Vagina (tissue), 2 donors: ENCODE results near the gene NLRP1. TPM values are rescaled to one million over a fixed set of nuclear protein-coding genes. Genes with fewer than 3 reads are reported as not detected.

Source experiments
- DNase-seq, 2 donors: peaks; one replicate each; pipeline ENCODE4 v3.0.0-alpha.2; 2017; ENCODE audit errors: extremely low spot score in 2 of 2
- H3K27ac ChIP-seq: fragments of 200-600 bp; sonication (generic); one replicate; pipeline ENCODE4 v1.5.1; 2019
- H3K27me3 ChIP-seq: fragments of 200-600 bp; sonication (generic); one replicate; pipeline ENCODE4 v1.5.1; 2019
- H3K36me3 ChIP-seq, 2 donors: fragments of 200-600 bp; sonication (generic); one replicate each; pipeline ENCODE4 v1.5.1; 2017 to 2019
- H3K4me1 ChIP-seq: fragments of 200-600 bp; sonication (generic); one replicate; pipeline ENCODE4 v1.5.1; 2019
- H3K4me3 ChIP-seq, 2 donors: fragments of 200-600 bp; sonication (generic); 1 replicate in 1 of 2; 2 replicates in 1 of 2; pipeline ENCODE4 v1.5.1; 2016 to 2019
- H3K9me3 ChIP-seq: fragments of 200-600 bp; sonication (generic); one replicate; pipeline ENCODE4 v1.5.1; 2019
- CTCF ChIP-seq, 3 experiments: fragments of 450-650 bp in 2 of 3; fragments of 200-600 bp in 1 of 3; sonication (generic) in 1 of 3; IDR thresholded peaks; one replicate each; pipeline ENCODE4 v1.5.1; 2017 to 2019; ENCODE audit warnings: antibody characterized with exemption in 3 of 3, mild to moderate bottlenecking in 2 of 3, moderate library complexity in 2 of 3
- POLR2A ChIP-seq, 2 donors: fragments of 450-650 bp; IDR thresholded peaks; one replicate each; pipeline ENCODE4 v1.6.1; 2017; ENCODE audit warnings: antibody characterized with exemption in 2 of 2, mild to moderate bottlenecking in 2 of 2, moderate library complexity in 2 of 2
- POLR2AphosphoS5 ChIP-seq, 2 donors: sonication (generic); formaldehyde crosslinking; IDR thresholded peaks; one replicate each; pipeline ENCODE4 v1.9.0; 2017; ENCODE audit warnings: antibody characterized with exemption in 2 of 2, mild to moderate bottlenecking in 2 of 2, low read depth in 1 of 2; ENCODE audit not compliant: insufficient read depth in 1 of 2
- intact Hi-C: fragments of 100-400 bp; cut with DNase I; formaldehyde crosslinking; loops from one replicate; pipeline ENCODE4 v1.15.1; 2023
- total RNA-seq: library from RNA; depleted of rRNA; stranded (reverse); fragments of >200 nt; gene quantifications from one replicate; pipeline ENCODE4 v1.2.3, GENCODE V29; 2016

NLRP1 gene
- total RNA-seq, 1 donor from 2014 or later: 83.7 TPM

GRCh38 chr17:5532581-5532980 is 51.7 kb downstream of the NLRP1 start:
- H3K4me1 ChIP-seq: peaks cover 13% of the 10 kb centered on the region
- H3K27ac ChIP-seq: no peak overlapping the region
- TF ChIP-seq POLR2A (IDR thresholded peaks at IDR 0.05): no peak
- TF ChIP-seq CTCF (IDR thresholded peaks at IDR 0.05): no peak
- no peak for TF ChIP-seq POLR2AphosphoS5 (IDR thresholded peaks at IDR 0.05; ENCODE audit: insufficient read depth in 1 of 2, low read depth in 1 of 2)
- H3K4me3 ChIP-seq: no peak overlapping the region
- no peaks in the 10 kb centered on the region for H3K9me3 ChIP-seq
- H3K36me3 ChIP-seq: peaks cover 0 to 81% of the 10 kb centered on the region in 2 donors
- intact Hi-C loops: no loop called here
- no peak for DNase-seq
- no peaks in the 10 kb centered on the region for H3K27me3 ChIP-seq

DNA sequence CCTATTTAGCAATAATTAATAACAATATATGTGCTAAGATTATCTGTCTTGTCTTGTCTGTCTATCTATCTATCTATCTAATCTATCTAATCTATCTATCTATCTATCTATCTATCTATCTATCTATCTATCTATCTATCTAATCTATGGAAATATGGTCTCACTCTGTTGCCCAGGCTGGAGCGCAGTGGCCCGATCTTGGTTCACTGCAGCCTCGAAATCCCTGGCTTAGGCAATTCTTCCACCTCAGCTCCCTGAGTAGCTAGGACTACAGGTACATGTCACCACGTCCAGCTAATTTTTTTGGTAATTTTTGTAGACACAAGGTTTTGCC is 53.3 kb downstream of the NLRP1 start:
- no peak for TF ChIP-seq POLR2A (IDR thresholded peaks at IDR 0.05)
- no peak for TF ChIP-seq CTCF (IDR thresholded peaks at IDR 0.05)
- no peak for TF ChIP-seq POLR2AphosphoS5 (IDR thresholded peaks at IDR 0.05; ENCODE audit: insufficient read depth in 1 of 2, low read depth in 1 of 2)
- intact Hi-C loops: no loop called here
- Histone ChIP-seq H3K27me3 (no peaks in the 10 kb centered on the region), H3K36me3 (peaks cover 0 to 76% of the 10 kb centered on the region in 2 donors), H3K4me1 (peaks cover 9% of the 10 kb centered on the region), H3K27ac (no peak overlapping the region), H3K9me3 (no peaks in the 10 kb centered on the region), H3K4me3 (no peak overlapping the region)
- DNase-seq: no peak

DNA sequence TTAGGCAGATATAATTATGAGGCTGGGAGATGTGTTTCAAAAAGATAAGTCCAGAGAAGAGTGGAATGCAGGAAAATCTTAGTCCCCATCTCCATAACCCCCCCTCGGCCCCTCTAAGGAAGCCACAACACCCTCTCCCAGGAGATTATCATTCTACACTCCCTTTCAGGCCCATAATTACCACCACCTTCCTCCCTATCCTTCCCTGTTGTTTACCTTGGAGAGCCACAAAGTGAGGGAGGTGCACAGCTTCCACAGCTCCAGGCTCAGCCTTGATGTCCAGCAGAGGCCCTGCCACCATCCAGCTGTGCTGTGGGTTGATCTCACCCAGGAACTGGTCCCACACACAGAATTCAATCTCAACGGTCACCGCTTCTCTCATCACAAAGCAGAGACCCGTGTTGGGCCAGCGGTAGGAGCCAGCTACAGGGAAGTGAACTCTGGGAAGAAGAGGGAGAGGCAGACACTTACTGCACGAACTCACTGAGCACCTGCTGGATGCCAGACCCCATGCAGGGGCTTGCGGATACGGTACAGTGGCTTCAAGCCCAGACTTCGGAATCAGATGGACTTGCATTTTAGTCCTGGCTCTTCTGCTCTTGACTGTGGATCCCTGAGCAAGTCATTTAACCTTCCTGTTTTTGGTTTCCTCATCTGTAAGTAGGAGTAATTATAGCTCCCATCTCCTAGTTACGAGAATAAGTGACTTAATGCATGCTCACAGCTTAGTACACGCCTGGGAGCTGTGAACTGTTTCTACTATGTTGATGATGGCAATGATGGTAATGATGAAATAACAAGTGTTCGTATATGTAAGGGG is 53.8 kb downstream of the NLRP1 start:
- intact Hi-C loops: no loop called here
- Histone ChIP-seq H3K4me1 (peaks cover 9% of the 10 kb centered on the region), H3K27ac (no peak overlapping the region), H3K36me3 (peaks cover 0 to 76% of the 10 kb centered on the region in 2 donors), H3K4me3 (no peak overlapping the region), H3K9me3 (no peaks in the 10 kb centered on the region), H3K27me3 (no peaks in the 10 kb centered on the region)
- no peak for DNase-seq
- TF ChIP-seq POLR2A (IDR thresholded peaks at IDR 0.05): no peak
- no peak for TF ChIP-seq POLR2AphosphoS5 (IDR thresholded peaks at IDR 0.05; ENCODE audit: insufficient read depth in 1 of 2, low read depth in 1 of 2)

DNA sequence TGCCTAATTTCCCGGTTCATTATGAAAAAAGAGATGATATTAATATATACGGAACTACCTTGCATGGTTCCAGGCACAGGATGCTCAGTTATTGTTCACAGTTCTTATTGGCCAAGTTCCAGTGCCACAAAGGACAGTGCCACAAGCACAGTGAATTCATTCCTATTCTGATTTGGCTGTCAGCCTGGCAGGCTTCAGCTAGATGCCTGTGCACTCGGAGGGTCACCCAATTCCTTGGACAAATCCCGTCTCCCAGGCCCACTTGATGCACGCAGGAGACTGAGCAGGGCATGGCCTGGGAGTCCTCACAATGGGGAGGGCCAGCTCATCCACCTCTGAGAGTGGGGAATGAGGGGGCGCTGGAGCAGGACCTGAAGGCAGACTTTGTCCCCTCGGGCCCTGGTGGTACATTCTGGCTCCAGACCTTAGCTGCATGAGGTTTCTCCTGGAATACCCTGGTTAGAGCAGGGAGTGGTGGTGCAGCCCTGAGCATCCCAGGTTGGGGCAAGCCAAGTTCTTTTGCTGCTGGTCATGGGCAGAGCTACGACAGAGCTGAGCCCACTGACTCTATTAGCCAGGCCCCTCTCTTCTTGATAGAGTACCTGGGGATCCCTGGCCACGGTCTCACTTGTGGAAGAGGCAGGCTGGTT is 56.6 kb downstream of the NLRP1 start:
- Histone ChIP-seq H3K9me3 (no peaks in the 10 kb centered on the region), H3K27me3 (no peaks in the 10 kb centered on the region), H3K4me1 (peaks cover 9% of the 10 kb centered on the region), H3K36me3 (peaks cover 0 to 63% of the 10 kb centered on the region in 2 donors), H3K4me3 (no peak overlapping the region), H3K27ac (peak overlapping the region; percentile 89)
- intact Hi-C loops: no loop called here
- no peak for DNase-seq
- no peak for TF ChIP-seq CTCF (IDR thresholded peaks at IDR 0.05)
- no peak for TF ChIP-seq POLR2A (IDR thresholded peaks at IDR 0.05)
- no peak for TF ChIP-seq POLR2AphosphoS5 (IDR thresholded peaks at IDR 0.05; ENCODE audit: insufficient read depth in 1 of 2, low read depth in 1 of 2)

DNA sequence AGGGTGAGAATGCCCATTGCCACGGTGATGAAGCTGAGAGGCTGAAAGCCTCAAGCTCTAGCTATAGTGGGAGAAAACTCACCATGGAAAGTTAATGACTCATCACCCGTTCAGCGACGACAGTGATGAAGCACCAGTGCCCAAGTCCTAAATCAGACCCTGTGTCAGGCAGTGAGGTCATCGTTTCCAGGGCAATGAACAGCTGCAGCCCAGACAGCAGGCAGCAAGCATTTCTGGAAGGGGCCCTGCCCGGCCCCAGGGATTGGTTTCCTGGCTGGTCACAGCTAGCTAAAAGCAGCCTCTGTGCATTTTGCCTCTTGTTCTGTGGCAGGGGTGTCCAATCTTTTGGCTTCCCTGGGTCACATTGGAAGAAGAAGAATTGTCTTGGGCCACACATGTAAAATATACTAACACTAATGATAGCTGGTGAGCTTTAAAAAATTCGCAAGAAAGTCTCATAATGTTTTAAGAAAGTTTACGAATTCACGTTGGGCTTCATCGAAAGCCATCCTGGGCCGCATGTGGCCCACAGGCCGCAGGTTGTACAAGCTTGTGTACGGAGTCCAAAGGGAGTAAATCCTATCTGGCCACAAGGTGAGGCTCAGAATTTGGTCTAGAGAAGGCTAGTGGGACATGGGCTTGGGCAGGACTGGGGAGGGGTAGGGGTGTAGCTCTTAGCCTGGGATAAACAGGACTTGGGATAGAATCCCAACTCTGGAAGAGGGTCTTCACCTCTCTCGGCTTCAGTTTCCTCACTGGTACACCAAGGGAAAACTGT is 57.3 kb downstream of the NLRP1 start:
- no peaks in the 10 kb centered on the region for H3K9me3 ChIP-seq
- DNase-seq: no peak
- no peaks in the 10 kb centered on the region for H3K27me3 ChIP-seq
- H3K4me3 ChIP-seq: no peak overlapping the region
- H3K36me3 ChIP-seq: peaks cover 0 to 56% of the 10 kb centered on the region in 2 donors
- intact Hi-C loops: no loop called here
- peak overlapping the region; percentile 89 for H3K27ac ChIP-seq
- H3K4me1 ChIP-seq: peaks cover 9% of the 10 kb centered on the region
- TF ChIP-seq POLR2AphosphoS5 (IDR thresholded peaks at IDR 0.05; ENCODE audit: insufficient read depth in 1 of 2, low read depth in 1 of 2): peak; percentile 66 to 77
- TF ChIP-seq CTCF (IDR thresholded peaks at IDR 0.05): no peak
